GM19438 (cell line): ENCODE results near the gene TTBK1.

ENCODE experiments used
- ATAC-seq: cut with Tn5 transposase; IDR thresholded peaks from one replicate; pipeline ENCODE4 v1.9.1; 2021; ENCODE audit warnings: low read depth; ENCODE audit not compliant: unreplicated experiment

Gene TTBK1

DNA sequence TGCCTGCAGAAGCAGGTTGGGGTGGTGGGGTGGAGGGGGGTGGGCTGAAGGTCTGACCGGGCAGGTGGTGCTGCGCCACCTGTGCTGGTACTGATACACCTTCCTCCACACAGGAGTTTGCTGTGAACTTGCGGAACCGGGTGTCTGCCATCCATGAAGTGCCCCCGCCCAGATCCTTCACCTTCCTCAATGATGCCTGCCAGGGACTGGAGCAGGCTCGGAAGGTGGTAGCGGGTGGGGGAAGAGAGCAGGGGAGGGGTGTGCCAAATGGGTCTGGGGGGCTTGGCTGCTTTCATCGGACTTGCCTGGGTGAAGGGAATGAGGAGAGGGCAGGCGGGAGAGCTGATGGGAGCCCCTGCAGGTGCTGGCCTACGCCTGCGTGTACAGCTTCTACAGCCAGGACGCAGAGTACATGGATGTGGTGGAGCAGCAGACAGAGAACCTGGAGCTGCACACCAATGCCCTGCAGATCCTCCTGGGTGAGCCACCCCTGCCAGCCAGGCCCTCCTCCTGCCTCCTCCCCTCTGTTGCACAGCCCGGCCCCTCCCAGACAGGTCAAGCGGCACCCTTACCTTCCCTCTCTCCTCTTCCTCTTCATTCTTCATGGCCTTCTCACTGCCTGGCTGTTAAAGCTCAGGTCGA lies 20.7 kb upstream of the TTBK1 start:
- ATAC-seq, result no peak

- no peak for ATAC-seq
These were observed 20.1 kb upstream of the TTBK1 start for GRCh38 chr6:43223175-43223574.

- no peak for ATAC-seq
These were observed 17.0 kb upstream of the TTBK1 start for GRCh38 chr6:43226192-43226851.

DNA sequence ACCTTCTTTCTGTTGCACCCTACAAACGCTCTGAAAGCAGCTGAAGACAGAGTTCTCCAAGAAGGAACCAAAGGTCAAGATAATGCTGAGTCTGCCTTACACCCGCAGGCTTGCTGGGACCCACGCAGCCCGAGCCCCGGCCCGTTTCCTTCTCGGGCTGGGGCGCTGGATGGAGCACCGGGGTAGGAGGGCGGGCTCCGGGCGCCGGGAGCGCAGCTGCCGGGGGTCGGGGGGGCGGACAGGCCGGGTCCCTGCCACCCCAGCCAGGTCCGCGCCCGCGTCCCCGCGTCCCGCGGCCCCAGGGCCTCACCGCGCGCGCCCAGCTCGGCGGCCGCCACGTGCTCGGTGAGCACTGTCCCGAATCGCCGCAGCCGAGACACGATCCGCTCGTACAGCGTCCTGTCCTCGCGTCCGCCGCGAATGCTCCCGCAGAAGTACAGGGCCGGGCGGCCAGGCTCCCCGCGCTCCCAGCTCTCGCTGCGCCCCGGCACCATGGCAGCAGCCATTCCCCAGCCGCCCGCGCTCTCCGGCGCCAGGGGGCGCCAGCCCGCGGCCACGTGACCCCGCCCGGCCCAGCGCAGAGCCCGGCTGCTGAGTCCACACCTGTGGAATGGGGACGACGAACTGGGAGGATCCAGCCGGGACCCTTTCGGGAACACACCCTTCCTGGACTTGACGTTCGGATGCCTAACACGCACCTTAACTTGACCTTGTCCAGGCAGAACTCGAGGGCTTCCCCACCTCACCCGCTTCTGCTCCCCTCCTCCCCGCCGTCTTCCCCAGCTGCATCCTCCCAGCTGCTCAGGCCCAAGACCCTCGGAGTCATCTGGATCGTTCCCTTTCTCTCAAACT lies 14.1 kb upstream of the TTBK1 start, which contains the start of gene DNPH1:
Gene DNPH1 (minus strand): TSS at position 531 of the 852 bp plus-strand sequence. CDS start 25 bp downstream, at position 506.
- peak; percentile 70 for ATAC-seq

DNA sequence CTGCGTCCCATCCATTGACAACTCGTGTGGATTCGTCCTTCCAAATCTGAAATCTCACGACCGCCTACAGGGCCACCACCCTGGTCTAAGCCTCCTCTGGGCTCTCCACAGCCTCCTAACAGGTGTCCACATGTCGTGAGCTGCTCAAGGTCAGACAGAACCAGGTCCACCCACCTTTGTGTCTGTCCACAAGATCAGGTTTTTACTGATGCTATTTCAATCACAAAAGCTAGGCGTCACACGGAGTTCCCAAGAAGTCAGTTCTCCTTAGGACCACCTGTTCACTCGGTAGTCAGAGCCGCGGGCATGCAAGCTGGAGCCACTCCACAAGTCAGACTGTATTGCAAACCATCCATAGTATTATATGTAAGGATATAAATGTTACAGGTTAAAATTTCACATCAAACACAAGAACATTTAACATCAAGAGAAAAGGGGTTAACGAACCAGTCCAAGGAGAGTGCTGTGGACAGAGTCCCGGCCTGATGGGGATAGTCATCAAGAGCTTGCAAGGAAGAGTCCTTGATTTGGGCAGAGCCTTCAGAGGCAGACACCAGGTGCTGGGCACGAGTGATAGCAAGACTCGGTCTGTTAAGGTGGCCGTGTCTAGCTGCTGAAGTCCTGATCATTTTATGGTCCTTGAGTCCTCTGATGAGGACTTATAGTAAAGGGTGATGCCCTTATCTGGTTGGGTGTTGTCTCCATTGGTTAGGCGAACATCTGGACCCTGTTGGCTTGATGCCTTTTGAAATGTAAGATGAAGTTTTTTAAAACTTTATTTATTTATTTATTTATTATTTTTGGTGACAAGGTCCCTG lies 13.3 kb upstream of the TTBK1 start:
- no peak for ATAC-seq

DNA sequence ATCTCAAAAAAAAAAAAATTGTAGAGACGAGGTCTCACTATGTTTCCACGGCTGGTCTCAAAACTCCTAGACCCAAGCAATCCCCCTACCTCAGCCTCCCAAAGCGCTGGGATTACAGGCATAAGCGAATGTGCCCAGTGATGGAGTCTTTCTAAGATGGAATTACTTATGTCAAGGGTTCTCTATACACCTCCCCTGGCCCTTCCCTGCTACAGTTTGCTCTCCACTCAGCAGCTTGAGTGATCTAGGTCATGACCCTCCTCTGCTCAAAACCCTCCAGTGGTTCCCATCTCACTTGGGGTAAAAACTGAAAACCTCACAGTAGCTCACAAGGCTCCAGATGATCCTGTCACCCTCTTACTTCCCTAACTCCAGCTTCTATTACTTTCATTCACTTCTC lies 12.2 kb upstream of the TTBK1 start:
- no peak for ATAC-seq

- no peak for ATAC-seq
These were observed 11.4 kb upstream of the TTBK1 start for GRCh38 chr6:43231735-43232450.

- ATAC-seq, result no peak
These were observed 7.4 kb upstream of the TTBK1 start for GRCh38 chr6:43235841-43236240.

DNA sequence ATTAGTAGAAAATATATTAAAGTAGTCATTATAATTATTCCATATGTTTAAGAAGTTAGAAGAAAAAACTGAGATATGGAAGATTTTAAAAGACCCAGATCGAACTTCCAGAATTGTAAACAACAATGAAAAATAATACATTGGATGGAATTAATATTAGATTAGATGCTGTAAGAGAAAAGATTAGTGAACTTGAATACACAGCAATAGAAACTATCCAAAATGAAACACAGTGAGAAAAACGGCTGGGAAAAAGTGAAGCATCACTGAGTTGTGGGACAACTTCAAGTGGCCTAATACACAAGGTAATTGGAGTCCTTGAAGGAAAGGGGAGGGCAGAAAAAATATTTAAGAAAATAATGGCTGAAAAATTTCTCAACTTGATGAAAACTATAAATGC lies 4.2 kb upstream of the TTBK1 start:
- ATAC-seq, result no peak

GRCh38 chr6:43240950-43241349 lies 2.3 kb upstream of the TTBK1 start:
- no peak for ATAC-seq

GRCh38 chr6:43241446-43241845 lies 1.8 kb upstream of the TTBK1 start:
- no peak for ATAC-seq

DNA sequence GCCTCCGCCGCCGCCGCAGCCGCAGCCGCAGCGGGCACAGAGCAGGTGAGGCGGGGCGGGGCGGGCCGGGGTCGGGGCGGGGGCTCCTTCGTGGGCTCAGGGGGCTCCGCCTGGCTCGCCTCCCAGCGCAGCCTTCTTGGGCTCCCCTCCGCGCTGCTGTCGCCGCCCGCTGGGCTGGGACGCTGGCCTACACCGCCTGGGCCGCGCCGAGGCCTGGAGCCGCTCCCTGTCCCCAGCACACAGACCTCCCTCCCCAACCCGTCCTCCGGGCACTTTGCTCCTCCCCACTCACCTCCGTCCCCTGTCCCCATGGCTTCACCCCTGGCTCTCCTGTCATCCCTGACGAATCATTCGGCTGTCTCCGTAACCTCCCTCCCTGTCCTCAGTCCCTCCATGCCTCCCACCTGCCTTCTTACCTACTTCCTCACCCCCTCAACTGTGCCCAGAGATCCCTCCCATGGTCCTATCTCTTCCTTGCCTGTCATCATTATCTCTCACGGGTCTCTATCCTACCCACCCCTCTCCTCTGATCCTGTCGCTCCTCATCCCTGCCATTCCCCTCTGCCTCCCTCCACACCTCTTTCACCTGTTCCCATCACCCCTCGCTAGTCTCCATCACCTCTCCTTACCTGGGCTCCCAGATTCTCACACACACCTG lies 512 bp downstream of the TTBK1 start:
- ATAC-seq, result no peak

DNA sequence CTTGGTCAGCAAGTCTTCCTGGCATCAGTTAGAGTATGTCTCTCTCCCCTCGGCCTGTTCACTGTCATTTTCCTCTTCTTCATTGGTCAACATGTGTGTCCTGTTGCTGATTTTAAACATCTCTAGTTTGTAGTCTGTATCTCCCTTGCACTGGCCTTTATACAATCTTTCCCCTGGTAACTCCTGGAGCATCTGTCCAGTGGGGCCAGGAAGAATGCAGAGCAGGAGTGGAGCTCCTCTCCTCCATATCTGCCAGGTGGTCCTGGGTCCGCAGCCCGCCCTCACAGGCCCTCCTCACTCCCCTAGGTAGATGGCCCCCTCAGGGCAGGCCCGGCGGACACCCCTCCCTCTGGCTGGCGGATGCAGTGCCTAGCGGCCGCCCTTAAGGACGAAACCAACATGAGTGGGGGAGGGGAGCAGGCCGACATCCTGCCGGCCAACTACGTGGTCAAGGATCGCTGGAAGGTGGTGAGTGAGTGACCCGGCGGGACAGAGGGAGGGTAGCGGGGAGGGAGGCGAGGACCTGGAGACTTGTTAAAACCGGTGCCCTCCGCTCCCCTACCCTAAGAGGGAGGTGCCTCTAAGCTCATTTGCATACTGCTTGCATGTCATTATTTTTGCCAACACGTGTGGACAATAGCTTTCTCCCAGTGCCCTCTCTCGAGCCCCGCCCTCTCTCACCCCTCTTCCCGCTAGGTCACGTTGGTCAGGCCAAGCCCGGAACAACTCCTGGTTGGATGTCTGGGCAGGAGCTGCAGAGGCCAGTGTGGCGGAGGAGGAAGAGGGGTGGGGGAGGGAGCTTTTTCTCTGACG lies 3.2 kb downstream of the TTBK1 start:
- peak; percentile 9 for ATAC-seq

DNA sequence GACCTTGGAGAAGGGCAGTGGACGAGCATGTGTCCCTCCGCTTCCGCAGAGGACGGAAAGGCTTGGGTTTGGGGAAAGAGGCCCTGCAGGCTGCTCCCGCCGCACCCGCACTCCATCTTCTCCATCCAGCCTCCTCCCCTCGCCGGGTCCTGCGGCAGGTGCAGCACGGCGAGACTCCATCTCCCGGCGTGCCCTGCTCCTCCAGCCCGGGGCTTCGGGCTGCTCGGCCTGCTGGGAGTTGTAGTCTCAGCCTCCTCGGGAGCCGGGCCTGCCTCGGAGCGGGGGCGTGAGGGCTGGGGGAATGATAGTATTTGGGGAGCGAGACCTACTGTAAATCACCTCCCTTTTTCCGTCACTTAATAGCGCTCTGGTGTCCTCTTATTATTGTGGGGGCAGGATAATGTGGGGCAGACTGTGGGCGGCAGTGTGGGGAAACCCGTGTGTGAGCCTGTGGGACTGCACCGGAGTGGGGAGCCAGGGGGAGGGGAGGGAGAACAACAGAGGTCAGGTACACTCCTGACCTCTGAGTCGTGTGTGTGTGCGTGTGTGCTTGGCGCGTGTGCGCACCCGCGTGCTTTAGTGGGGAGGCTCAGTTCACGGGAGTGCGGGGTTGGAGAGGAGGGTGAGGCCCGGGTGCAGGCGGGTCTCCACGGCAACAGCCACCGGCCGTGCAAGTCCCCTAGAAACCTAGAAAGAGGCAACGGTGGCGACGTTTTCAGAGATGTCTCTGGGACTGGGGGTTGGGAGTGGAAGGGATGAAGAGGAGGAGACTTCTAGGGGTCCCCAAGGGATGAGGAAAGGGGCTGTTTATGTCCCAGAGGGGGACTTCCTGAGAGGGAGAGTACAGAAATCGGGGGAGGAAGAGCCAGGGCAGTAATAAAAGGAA lies 4.1 kb downstream of the TTBK1 start:
- ATAC-seq, result peak; percentile 91

DNA sequence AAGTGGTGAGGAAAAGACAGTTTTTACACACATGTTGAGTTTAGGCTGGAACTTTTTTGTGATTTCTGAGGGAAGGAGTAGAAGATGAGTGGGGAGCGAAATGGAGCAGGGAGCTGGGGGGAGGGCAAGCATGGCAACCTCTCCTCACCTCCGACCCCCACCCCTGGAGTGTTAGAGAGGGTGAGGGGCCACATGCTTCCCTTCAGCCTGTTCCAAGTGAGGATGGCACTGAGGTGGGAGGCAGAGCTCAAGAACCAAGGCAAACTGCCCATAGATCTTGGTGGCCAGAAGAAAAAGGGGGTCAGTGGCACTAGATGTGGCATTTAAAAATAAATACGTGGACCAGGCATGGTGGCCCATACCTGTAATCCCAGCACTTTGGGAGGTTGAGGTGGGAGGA lies 4.8 kb downstream of the TTBK1 start:
- no peak for ATAC-seq

GRCh38 chr6:43248791-43249190 lies 5.5 kb downstream of the TTBK1 start:
- ATAC-seq, result no peak

DNA sequence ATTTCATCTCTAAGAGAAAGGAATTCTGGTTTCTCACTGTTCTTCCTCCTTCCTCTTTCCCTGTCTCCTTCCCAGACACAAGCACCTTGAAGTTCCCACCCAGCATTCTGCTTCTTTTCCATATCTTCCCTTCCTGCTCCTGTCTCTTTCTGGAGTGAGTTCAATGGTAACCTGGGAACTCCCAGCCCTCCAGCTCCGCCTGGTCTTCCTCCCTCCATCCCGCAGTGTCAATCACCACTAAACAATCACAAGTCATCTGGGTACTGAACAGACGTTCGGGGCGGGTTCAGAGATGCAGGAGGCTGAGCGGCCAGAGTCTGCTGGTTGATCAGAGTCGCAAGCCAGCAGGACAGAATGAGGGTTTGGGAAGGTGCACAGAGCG lies 7.7 kb downstream of the TTBK1 start:
- no peak for ATAC-seq

DNA sequence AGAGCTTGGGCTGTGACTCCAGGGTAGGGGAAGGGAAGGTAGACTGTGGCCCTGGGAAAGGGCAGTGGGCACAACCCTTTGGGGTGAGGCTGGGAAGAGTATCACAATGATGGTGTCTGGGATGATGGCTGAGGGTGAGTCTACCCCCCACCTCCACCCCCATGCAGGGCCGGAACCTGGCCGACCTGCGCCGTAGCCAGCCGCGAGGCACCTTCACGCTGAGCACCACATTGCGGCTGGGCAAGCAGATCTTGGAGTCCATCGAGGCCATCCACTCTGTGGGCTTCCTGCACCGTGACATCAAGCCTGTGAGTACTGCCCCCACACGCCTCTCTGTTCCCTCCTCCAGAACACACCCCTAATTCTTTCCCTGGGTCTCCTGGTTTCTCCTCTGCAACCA lies 10.1 kb downstream of the TTBK1 start:
- no peak for ATAC-seq
